ENCODE results near the gene LAMC2. TPM values are rescaled to one million over a fixed set of nuclear protein-coding genes. Genes with fewer than 3 reads are reported as not detected.

LAMC2 gene
- total RNA-seq, 1 donor from 2014 or later, result 0.36 TPM

DNA sequence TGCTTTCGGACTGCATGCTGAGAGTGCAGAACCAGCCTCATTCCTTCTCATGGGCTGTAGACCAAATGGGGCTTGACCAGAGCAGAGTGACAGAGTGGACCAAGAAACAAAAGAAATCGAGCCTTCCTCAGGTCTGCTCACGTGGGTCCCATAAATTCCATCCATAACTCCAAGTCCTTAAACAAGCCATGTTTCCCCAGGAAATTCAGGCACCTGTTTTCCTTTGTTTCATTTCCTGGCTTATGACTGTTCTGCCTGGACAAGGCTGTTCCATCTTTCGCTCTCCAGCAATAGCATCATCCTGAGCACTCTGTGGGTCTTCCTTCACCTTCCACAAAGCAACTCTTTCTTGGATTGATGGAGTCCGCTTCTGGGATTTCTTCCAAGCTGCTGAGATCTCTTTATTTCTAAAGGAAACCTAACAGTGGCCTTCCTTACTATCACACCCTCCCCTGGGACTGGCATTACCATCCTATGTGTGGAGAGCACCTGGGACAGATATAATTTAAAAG lies 63.9 kb downstream of the LAMC2 start:
- H2AFZ ChIP-seq (replicated peaks), result no peak overlapping the region
- no peaks in the 10 kb centered on the region for H3F3A ChIP-seq (ENCODE audit: low read depth)
- H4K20me1 ChIP-seq (ENCODE audit: low read depth), result no peaks in the 10 kb centered on the region
- no peaks in the 10 kb centered on the region for H3K36me3 ChIP-seq
- no peaks in the 10 kb centered on the region for H3K79me2 ChIP-seq (ENCODE audit: low read depth)
- H3K9me3 ChIP-seq (ENCODE audit: low read depth), result no peaks in the 10 kb centered on the region
- no peak overlapping the region for H3K4me2 ChIP-seq
- no peaks in the 10 kb centered on the region for H3K27me3 ChIP-seq
- H3K27me3 Mint-ChIP-seq (ENCODE audit: insufficient read depth, low read depth), result peaks cover 2% of the 10 kb centered on the region
- H3K27ac Mint-ChIP-seq, result no peak overlapping the region
- H3K36me3 Mint-ChIP-seq, result peaks cover 4% of the 10 kb centered on the region
- H3K4me1 Mint-ChIP-seq, result no peaks in the 10 kb centered on the region
- DNase-seq (ENCODE audit: low spot score), result no peak
- H3K4me3 ChIP-seq, result no peak overlapping the region
- no peak overlapping the region for H3K27ac ChIP-seq
- H3K9ac ChIP-seq, result no peak overlapping the region
- no peak for TF ChIP-seq EZH2 (IDR thresholded peaks at IDR 0.05)
- TF ChIP-seq CTCF (IDR thresholded peaks at IDR 0.05), result no peak
- TF ChIP-seq EZH2phosphoT487 (IDR thresholded peaks at IDR 0.05), result no peak
- H3K4me1 ChIP-seq, result no peaks in the 10 kb centered on the region
- H3K9me3 Mint-ChIP-seq, result peaks cover 18% of the 10 kb centered on the region
- H3K4me3 Mint-ChIP-seq, result no peak overlapping the region

DNA sequence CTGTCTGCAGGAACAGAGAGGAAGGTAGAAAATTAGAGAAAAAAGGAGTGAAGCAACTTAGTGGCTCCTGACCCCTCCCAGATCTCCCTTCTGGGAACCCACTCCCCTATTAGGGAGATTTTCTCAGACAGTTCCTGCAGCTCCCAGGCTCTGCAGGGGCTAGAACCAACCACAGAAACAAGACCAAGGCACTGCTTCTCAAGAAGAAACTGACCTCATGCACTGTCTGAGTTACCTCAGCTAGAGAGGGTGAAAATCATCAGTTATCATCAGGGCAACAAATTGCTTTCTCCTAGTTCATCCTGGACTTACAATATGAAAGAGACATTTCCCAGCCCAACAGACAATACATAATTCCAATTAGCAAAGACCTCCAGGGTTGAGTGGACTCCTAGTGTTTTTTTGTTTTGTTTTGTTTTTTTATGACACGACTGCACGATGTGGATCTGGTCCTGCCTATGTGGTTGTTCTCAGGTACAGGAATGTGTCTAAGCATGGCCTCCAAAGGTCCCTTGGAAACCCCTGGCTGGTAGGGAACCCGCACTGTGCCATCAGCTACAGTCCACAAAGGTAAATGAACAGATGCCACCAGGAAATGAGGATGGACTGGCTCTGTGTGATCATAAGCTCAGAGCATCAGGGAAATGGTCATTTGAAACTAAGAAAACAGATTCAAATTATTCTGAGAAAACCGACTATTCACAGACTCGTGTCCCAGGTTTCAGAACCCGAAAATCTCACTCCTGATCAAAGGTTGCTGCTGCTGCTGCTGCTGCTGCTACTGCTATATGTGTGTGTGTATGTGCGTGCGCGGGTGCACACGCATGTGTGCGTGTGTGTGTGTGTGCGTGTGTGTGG lies 65.3 kb downstream of the LAMC2 start:
- no peak for DNase-seq (ENCODE audit: low spot score)
- Histone ChIP-seq H3K9ac (no peak overlapping the region), H2AFZ (replicated peaks) (no peak overlapping the region), H4K20me1 (ENCODE audit: low read depth) (no peaks in the 10 kb centered on the region), H3K27ac (no peak overlapping the region), H3K4me3 (no peak overlapping the region), H3K79me2 (ENCODE audit: low read depth) (no peaks in the 10 kb centered on the region), H3K27me3 (no peaks in the 10 kb centered on the region), H3F3A (ENCODE audit: low read depth) (no peaks in the 10 kb centered on the region), H3K4me2 (no peak overlapping the region), H3K4me1 (no peaks in the 10 kb centered on the region), H3K9me3 (ENCODE audit: low read depth) (no peaks in the 10 kb centered on the region), H3K36me3 (no peaks in the 10 kb centered on the region)
- peaks cover 7% of the 10 kb centered on the region for H3K36me3 Mint-ChIP-seq
- H3K4me1 Mint-ChIP-seq, result no peaks in the 10 kb centered on the region
- peaks cover 23% of the 10 kb centered on the region for H3K9me3 Mint-ChIP-seq
- no peak overlapping the region for H3K4me3 Mint-ChIP-seq
- no peak overlapping the region for H3K27ac Mint-ChIP-seq
- H3K27me3 Mint-ChIP-seq (ENCODE audit: insufficient read depth, low read depth), result peaks cover 2% of the 10 kb centered on the region
- no peak for TF ChIP-seq CTCF (IDR thresholded peaks at IDR 0.05)
- no peak for TF ChIP-seq EZH2 (IDR thresholded peaks at IDR 0.05)
- TF ChIP-seq EZH2phosphoT487 (IDR thresholded peaks at IDR 0.05), result no peak

DNA sequence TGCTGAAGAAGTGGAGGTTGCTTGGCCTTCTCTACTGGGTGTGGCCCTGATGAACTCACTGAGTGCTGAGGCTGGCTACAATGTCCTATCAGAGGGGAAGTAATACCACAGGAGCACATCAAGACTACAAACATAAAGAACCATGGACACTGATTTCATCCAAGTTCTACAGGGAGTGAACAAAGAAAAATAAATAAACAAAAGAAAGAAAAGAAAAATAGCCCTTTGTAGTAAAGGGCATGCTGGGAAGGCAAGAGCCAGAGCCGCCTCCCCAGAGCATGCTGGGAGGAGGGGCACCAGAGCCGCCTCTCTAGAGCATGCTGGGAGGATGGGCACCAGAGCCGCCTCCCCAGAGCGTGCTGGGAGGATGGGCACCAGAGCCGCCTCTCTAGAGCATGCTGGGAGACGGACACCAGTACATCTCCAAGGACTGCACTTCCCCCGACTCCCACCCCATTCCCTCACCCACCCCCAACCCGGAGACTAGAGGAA lies 65.9 kb downstream of the LAMC2 start:
- Mint-ChIP-seq H3K4me1 (no peaks in the 10 kb centered on the region), H3K27me3 (ENCODE audit: insufficient read depth, low read depth) (peaks cover 2% of the 10 kb centered on the region), H3K4me3 (no peak overlapping the region), H3K27ac (no peak overlapping the region), H3K9me3 (peaks cover 23% of the 10 kb centered on the region), H3K36me3 (peaks cover 7% of the 10 kb centered on the region)
- Histone ChIP-seq H3K27me3 (no peaks in the 10 kb centered on the region), H3K4me1 (no peaks in the 10 kb centered on the region), H3K9me3 (ENCODE audit: low read depth) (no peaks in the 10 kb centered on the region), H3K36me3 (no peaks in the 10 kb centered on the region), H3F3A (ENCODE audit: low read depth) (no peaks in the 10 kb centered on the region), H3K79me2 (ENCODE audit: low read depth) (no peaks in the 10 kb centered on the region), H3K4me3 (no peak overlapping the region), H4K20me1 (ENCODE audit: low read depth) (no peaks in the 10 kb centered on the region), H2AFZ (replicated peaks) (no peak overlapping the region), H3K27ac (no peak overlapping the region), H3K9ac (no peak overlapping the region), H3K4me2 (no peak overlapping the region)
- TF ChIP-seq EZH2 (IDR thresholded peaks at IDR 0.05), result no peak
- TF ChIP-seq CTCF (IDR thresholded peaks at IDR 0.05), result no peak
- no peak for TF ChIP-seq EZH2phosphoT487 (IDR thresholded peaks at IDR 0.05)
- DNase-seq (ENCODE audit: low spot score), result no peak

Data from neural progenitor cell (in vitro differentiated cells).